SK-N-SH (cell line): ENCODE results near the gene AKR1C4. TPM values are rescaled to one million over a fixed set of nuclear protein-coding genes. Genes with fewer than 3 reads are reported as not detected.

ENCODE experiments used
- CTCF ChIA-PET: fragments of 300-600, 350-600 bp; formaldehyde crosslinking; extraction: SDS; loops from one replicate; lab custom pipeline; 2021; lab: Yijun Ruan, JAX
- POLR2A ChIA-PET: fragments of 350-600 bp; sonication (Branson Sonifier 250); formaldehyde crosslinking; extraction: SDS; loops from one replicate; lab custom pipeline; 2020; ENCODE audit warnings: antibody characterized with exemption, inconsistent platforms; lab: Yijun Ruan, JAX
- DNase-seq: peaks from one replicate; pipeline ENCODE4 v3.0.0; 2012
- H2AFZ ChIP-seq: fragments of 200-600 bp; sonication (generic); 2 replicates; pipeline ENCODE4 v1.8.1; 2016; ENCODE audit warnings: antibody characterized with exemption, mild to moderate bottlenecking, low read depth
- H3F3A ChIP-seq: fragments of 200-600 bp; sonication (generic); replicated peaks from 2 replicates; pipeline ENCODE3; 2016; ENCODE audit warnings: antibody characterized with exemption, mild to moderate bottlenecking; ENCODE audit not compliant: insufficient read depth
- H3K27ac ChIP-seq, 2 experiments: fragments of 200-500 bp in 1 of 2; fragments of 200-600 bp in 1 of 2; sonication (Bioruptor generic) in 1 of 2; sonication (generic), shearing (Covaris generic) in 1 of 2; 2 replicates each; pipeline versions ENCODE4 v1.5.1 to v1.6.1; 2014 to 2016; ENCODE audit warnings: low read depth in 2 of 2, inconsistent platforms in 1 of 2, low read length in 1 of 2, mild to moderate bottlenecking in 1 of 2, mixed read lengths in 1 of 2
- H3K27me3 ChIP-seq: fragments of 200-600 bp; sonication (generic), shearing (Covaris generic); 2 replicates; pipeline ENCODE4 v1.6.1; 2016; ENCODE audit warnings: mixed run types; ENCODE audit not compliant: insufficient read depth
- H3K36me3 ChIP-seq, 2 experiments: fragments of 200-500 bp in 1 of 2; fragments of 200-600 bp in 1 of 2; sonication (Bioruptor generic) in 1 of 2; sonication (generic) in 1 of 2; replicated peaks in 1 of 2; 2 replicates each; pipeline versions ENCODE3 to v1.5.1; 2014 to 2016; ENCODE audit warnings: low read length in 1 of 2, mild to moderate bottlenecking in 1 of 2; ENCODE audit not compliant: insufficient read depth in 2 of 2, control insufficient read depth in 1 of 2
- H3K4me1 ChIP-seq, 2 experiments: fragments of 200-500 bp in 1 of 2; fragments of 200-600 bp in 1 of 2; sonication (Bioruptor generic) in 1 of 2; sonication (generic), shearing (Covaris generic) in 1 of 2; 2 replicates each; pipeline versions ENCODE4 v1.5.1 to v1.6.1; 2014 to 2016; ENCODE audit warnings: low read depth in 1 of 2, low read length in 1 of 2, mixed run types in 1 of 2; ENCODE audit not compliant: insufficient read depth in 2 of 2, control insufficient read depth in 1 of 2
- H3K4me2 ChIP-seq: fragments of 200-600 bp; sonication (generic), shearing (Covaris generic); 2 replicates; pipeline ENCODE4 v1.6.1; 2017; ENCODE audit warnings: mixed run types
- H3K4me3 ChIP-seq, 2 experiments: fragments of 200-500 bp in 1 of 2; fragments of 200-600 bp in 1 of 2; sonication (Bioruptor generic) in 1 of 2; sonication (generic), shearing (Covaris generic) in 1 of 2; 2 replicates each; pipeline versions ENCODE4 v1.5.1 to v1.8.1; 2014 to 2016; ENCODE audit warnings: low read depth in 2 of 2, inconsistent platforms in 1 of 2, low read length in 1 of 2, mild to moderate bottlenecking in 1 of 2, mixed read lengths in 1 of 2, moderate library complexity in 1 of 2
- H3K79me2 ChIP-seq: fragments of 200-600 bp; sonication (generic); 2 replicates; pipeline ENCODE4 v1.8.1; 2017; ENCODE audit warnings: mild to moderate bottlenecking; ENCODE audit not compliant: insufficient read depth
- H3K9ac ChIP-seq: fragments of 200-600 bp; sonication (generic); 2 replicates; pipeline ENCODE4 v1.6.1; 2017; ENCODE audit warnings: mixed run types
- H3K9me2 ChIP-seq: fragments of 200-600 bp; sonication (generic); 2 replicates; pipeline ENCODE4 v1.6.1; 2017; ENCODE audit warnings: mixed run types
- H3K9me3 ChIP-seq: fragments of 200-600 bp; sonication (generic); 2 replicates; pipeline ENCODE4 v1.6.1; 2017; ENCODE audit warnings: mixed run types, mild to moderate bottlenecking, moderate library complexity
- H4K20me1 ChIP-seq: fragments of 200-600 bp; sonication (generic); 2 replicates; pipeline ENCODE4 v1.6.1; 2017; ENCODE audit warnings: mild to moderate bottlenecking, mixed run types; ENCODE audit not compliant: insufficient read depth
- EP300 ChIP-seq, 2 experiments: IDR thresholded peaks; 2 replicates each; pipeline versions ENCODE4 v1.4.0 to v1.6.1; 2012; ENCODE audit warnings: borderline replicate concordance in 1 of 2, low read depth in 1 of 2, low read length in 1 of 2
- FOSL2 ChIP-seq: IDR thresholded peaks from 2 replicates; pipeline ENCODE4 v1.4.0; 2012; ENCODE audit warnings: low read depth, mild to moderate bottlenecking, moderate library complexity, borderline replicate concordance
- GABPA ChIP-seq: IDR thresholded peaks from 2 replicates; pipeline ENCODE4 v1.4.0; 2012; ENCODE audit warnings: low read depth, mild to moderate bottlenecking
- MEF2A ChIP-seq: IDR thresholded peaks from 2 replicates; pipeline ENCODE4 v1.4.0; 2012; ENCODE audit warnings: low read depth, borderline replicate concordance
- RAD21 ChIP-seq: IDR thresholded peaks from 2 replicates; pipeline ENCODE4 v1.6.1; 2012; ENCODE audit warnings: mild to moderate bottlenecking, low read length
- TAF1 ChIP-seq: IDR thresholded peaks from 2 replicates; pipeline ENCODE4 v1.6.1; 2012; ENCODE audit warnings: low read depth, mild to moderate bottlenecking, low read length, moderate library complexity, borderline replicate concordance
- TEAD4 ChIP-seq: IDR thresholded peaks from 2 replicates; pipeline ENCODE4 v1.4.0; 2012; ENCODE audit warnings: mild to moderate bottlenecking, borderline replicate concordance; ENCODE audit not compliant: insufficient read depth
- YY1 ChIP-seq: IDR thresholded peaks from 2 replicates; pipeline ENCODE4 v1.4.0; 2012; ENCODE audit warnings: low read depth, mild to moderate bottlenecking
- ZBTB33 ChIP-seq: IDR thresholded peaks from 2 replicates; pipeline ENCODE4 v1.4.0; 2012; ENCODE audit warnings: low read depth, borderline replicate concordance
- WGBS: methylation state at CpG from one replicate; pipeline ENCODE4 v1.1.6; 2017; ENCODE audit warnings: low lambda C conversion rate; 5-methylcytosine and 5-hydroxymethylcytosine counted together
- polyA plus RNA-seq, 3 experiments: library from polyadenylated mRNA; depleted of rRNA; stranded (reverse); fragments of >200 nt; gene quantifications; 2 replicates each; pipeline ENCODE4 v1.2.3, GENCODE V29; 2012

The AKR1C4 gene
- polyA plus RNA-seq, 1 of the 3 experiments (the other 2 are of a cell fraction), result not detected

GRCh38 chr10:5266804-5267203 lies 70.2 kb downstream of the AKR1C4 start:
- no peak overlapping the region for H2AFZ ChIP-seq
- TF ChIP-seq TAF1 (no peak), MEF2A (no peak), YY1 (no peak), GABPA (no peak), TEAD4 (no peak)
- no peaks in the 10 kb centered on the region for H3K9me2 ChIP-seq
- H4K20me1 ChIP-seq, result no peaks in the 10 kb centered on the region
- DNase-seq, result no peak
- ChIA-PET CTCF (no interaction called here), POLR2A (no interaction called here)
- 0 out of 2 replicates have a peak, but pooled peaks cover 3% of the 10 kb centered on the region for H3K9me3 ChIP-seq
- H3K79me2 ChIP-seq, result no peaks in the 10 kb centered on the region
- no peak overlapping the region for H3K27ac ChIP-seq
- H3F3A ChIP-seq, result no peaks in the 10 kb centered on the region
- no peaks in the 10 kb centered on the region for H3K27me3 ChIP-seq
- H3K9ac ChIP-seq, result no peak overlapping the region
- 46% methylated on average over 1 of the region's 1 CpG for WGBS
- no peak overlapping the region for H3K4me3 ChIP-seq
- no peak overlapping the region for H3K4me2 ChIP-seq
- H3K4me1 ChIP-seq, result no peaks in the 10 kb centered on the region
- no peaks in the 10 kb centered on the region for H3K36me3 ChIP-seq

GRCh38 chr10:5268234-5268633 lies 71.6 kb downstream of the AKR1C4 start:
- H3K36me3 ChIP-seq, result no peaks in the 10 kb centered on the region
- no peaks in the 10 kb centered on the region for H4K20me1 ChIP-seq
- ChIA-PET CTCF (no interaction called here), POLR2A (no interaction called here)
- no peaks in the 10 kb centered on the region for H3K27me3 ChIP-seq
- H2AFZ ChIP-seq, result no peak overlapping the region
- TF ChIP-seq RAD21, result no peak
- TF ChIP-seq EP300 (IDR thresholded peaks at IDR 0.05; ENCODE audit: borderline replicate concordance in 1 of 2, low read depth in 1 of 2, low read length in 1 of 2), result no peak
- TF ChIP-seq ZBTB33, result no peak
- TF ChIP-seq FOSL2, result no peak
- H3K4me3 ChIP-seq, result no peak overlapping the region
- H3K27ac ChIP-seq, result no peak overlapping the region
- DNase-seq, result no peak
- H3K9me3 ChIP-seq, result 0 out of 2 replicates have a peak, but pooled peaks cover 3% of the 10 kb centered on the region
- no peaks in the 10 kb centered on the region for H3K4me1 ChIP-seq
- no peaks in the 10 kb centered on the region for H3K79me2 ChIP-seq
- H3F3A ChIP-seq, result no peaks in the 10 kb centered on the region
- H3K4me2 ChIP-seq, result no peak overlapping the region
- no peak overlapping the region for H3K9ac ChIP-seq
- H3K9me2 ChIP-seq, result no peaks in the 10 kb centered on the region

Other genes with a start within 250 kb of the AKR1C4 start
- gene AKR1C1, start 233.4 kb upstream of the AKR1C4 start, polyA plus RNA-seq (2012; rRNA removed), result 1.2 and 1.3 TPM in 2 replicates
- not detected in 2 replicates for gene AKR1C2, start 193.0 kb upstream of the AKR1C4 start, polyA plus RNA-seq (2012; rRNA removed)
- 0.28 and 0.70 TPM in 2 replicates for gene AKR1C3, start 102.4 kb upstream of the AKR1C4 start, polyA plus RNA-seq (2012; rRNA removed)
- gene AKR1C8, start 11.7 kb upstream of the AKR1C4 start, polyA plus RNA-seq (2012; rRNA removed), result not detected in 2 replicates
- gene UCN3, start 168.1 kb downstream of the AKR1C4 start, polyA plus RNA-seq (2012; rRNA removed), result not detected in 2 replicates
- not detected in 2 replicates for gene TUBAL3, start 208.0 kb downstream of the AKR1C4 start, polyA plus RNA-seq (2012; rRNA removed)
- 4.7 and 5.0 TPM in 2 replicates for gene NET1, start 215.7 kb downstream of the AKR1C4 start, polyA plus RNA-seq (2012; rRNA removed)